ENCODE measurements around the gene NUDT3. TPM values are rescaled to one million over a fixed set of nuclear protein-coding genes. Genes with fewer than 3 reads are reported as not detected.

NUDT3 gene
- total and polyA plus RNA-seq, 9 of the 15 experiments (the other 6 are each of a cell fraction or from before 2014, with no cell fraction given) = 5.4 to 81.2 (median 56.4) TPM

- TF ChIP-seq REST (IDR thresholded peaks at IDR 0.05; ENCODE audit: borderline replicate concordance) (no peak; the same call in 1 of the 2 replicates), REST (CRISPR knock-in tag; IDR thresholded peaks at IDR 0.05; ENCODE audit: low read depth) (peak; percentile 55; the same call in 1 of the 2 replicates), CTCF (IDR thresholded peaks at IDR 0.05 in 2 of 3, conservative IDR thresholded peaks at IDR 0.05 in 1 of 3; ENCODE audit: insufficient read depth in 2 of 3, low read depth in 1 of 3, low read length in 3 of 3) (peak in 2 of 3 experiments; percentile 34 to 37; a peak in 4 of 6 replicates), CHD1 (IDR thresholded peaks at IDR 0.05; ENCODE audit: low read length) (peak; percentile 71), ILF3 (IDR thresholded peaks at IDR 0.05; ENCODE audit: borderline replicate concordance) (no peak; the same call in 1 of the 2 replicates), MAFF (IDR thresholded peaks at IDR 0.05; ENCODE audit: low read length) (no peak), RBBP5 (IDR thresholded peaks at IDR 0.05; ENCODE audit: borderline replicate concordance, insufficient read depth, low read length, poor library complexity, severe bottlenecking) (peak; percentile 100), NFIC (IDR thresholded peaks at IDR 0.05) (peak; percentile 64), ARHGAP35 (IDR thresholded peaks at IDR 0.05; ENCODE audit: partially characterized antibody) (no peak), ATF7 (IDR thresholded peaks at IDR 0.05) (peak; percentile 83), TRIM28 (IDR thresholded peaks at IDR 0.05) (peak; percentile 47), GTF2E2 (tag; IDR thresholded peaks at IDR 0.05) (peak; percentile 95), MCM5 (IDR thresholded peaks at IDR 0.05; ENCODE audit: low read depth) (no peak), THRAP3 (IDR thresholded peaks at IDR 0.05; ENCODE audit: borderline replicate concordance) (peak; percentile 58; the same call in 1 of the 2 replicates), ZNF551 (CRISPR knock-in tag; IDR thresholded peaks at IDR 0.05) (no peak), ZBTB12 (CRISPR knock-in tag; IDR thresholded peaks at IDR 0.05) (peak; percentile 52), TSC22D4 (tag; IDR thresholded peaks at IDR 0.05) (no peak)
Observed at GRCh38 chr6:34425498-34426410, 33.3 kb upstream of the NUDT3 start, which contains the start of gene RPS10 (continued).
